Stimulated activated naive CD4-positive, alpha-beta T cell (primary cell): ENCODE data around the gene SH2B2.
"Not testable (repeated sequence)": the region's sequence is repeated elsewhere in the genome, so short reads cannot be mapped to it uniquely, and the experiment has no call there.

Source experiments
- DNase-seq, 6 experiments: peaks; one replicate each; lab custom pipeline; 2025; lab: John Stamatoyannopoulos, UW

SH2B2 gene

DNA sequence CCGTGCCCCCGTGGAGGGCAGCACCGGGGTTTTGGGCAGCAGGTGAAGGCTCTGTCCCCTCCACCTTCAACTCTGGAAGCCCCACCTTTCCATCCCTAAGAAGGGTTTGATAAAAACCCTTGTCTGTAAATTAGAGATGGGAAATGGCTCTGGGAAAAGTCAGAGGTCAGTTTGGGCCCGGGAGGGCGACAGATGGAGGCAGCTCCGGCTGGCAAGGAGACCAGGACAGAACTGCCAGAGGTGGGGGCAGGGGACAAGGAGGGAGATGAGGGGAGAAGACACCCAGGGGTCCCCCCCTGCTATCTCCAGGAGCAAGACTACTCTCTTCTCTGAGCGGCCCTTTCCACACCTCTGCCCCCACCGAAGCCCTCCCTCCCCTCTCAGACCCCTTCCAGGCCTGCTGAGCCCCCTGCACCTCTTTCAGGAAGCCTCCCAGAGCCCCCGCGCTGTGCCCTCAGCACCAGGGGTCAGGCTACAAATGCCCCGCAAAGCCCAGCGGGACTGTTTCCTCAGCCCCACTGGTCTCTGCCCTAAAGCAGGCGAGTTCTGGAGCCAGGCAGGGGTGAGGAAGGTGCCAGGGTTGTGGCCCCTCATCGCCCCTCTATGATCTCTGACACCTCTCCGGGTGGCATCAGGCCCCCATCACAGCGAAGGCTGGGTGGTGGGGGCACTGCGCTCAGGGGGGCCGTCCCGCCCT is 980 bp upstream of the SH2B2 start:
- peak in 2 of 6 experiments; percentile 35 to 58 for DNase-seq

DNA sequence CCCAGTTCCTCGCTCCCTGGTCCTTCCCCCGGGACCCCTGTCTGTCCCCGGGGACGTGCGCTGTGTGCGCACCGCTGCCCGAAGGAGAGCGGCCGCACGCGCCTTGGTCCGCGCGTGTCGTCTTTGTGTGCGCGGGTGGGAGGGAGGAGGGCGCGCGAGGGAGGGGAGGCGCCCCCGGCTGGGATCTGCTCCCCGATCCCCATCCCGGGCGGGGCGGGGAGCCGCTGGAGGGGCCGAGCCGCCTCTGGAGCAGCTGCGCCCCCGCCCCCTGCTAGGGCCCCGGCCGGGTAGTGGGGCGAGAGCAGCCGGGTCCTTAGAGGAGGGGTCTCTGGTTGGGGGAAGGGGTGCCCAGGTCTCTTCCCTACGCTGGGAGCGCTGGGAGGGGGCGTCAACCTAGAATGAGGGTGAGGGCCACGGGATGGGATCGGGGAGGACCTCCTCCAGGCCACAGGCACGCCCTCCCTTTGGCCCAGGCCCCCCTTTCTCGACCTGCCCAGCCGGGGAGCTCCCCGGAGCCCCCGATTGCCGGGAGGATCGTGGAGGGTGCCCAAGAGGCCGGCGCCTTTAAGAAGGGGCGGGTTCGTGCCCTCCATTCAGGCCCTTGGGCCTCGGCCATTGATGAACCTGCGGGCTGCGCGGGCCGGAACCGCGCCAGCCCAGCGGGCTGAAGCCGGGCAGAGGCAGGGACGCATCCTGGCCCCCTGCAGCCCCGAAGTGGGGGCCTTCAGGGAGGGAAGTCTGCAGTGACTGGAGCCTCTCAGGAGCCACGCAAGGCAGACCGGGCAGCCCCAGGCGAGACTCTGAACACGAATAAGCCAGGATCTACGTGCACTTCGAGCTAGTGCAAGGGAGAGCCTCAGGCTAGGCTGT is 678 bp downstream of the SH2B2 start:
- peak in 3 of 6 experiments; percentile 11 to 31 (median 27) for DNase-seq

DNA sequence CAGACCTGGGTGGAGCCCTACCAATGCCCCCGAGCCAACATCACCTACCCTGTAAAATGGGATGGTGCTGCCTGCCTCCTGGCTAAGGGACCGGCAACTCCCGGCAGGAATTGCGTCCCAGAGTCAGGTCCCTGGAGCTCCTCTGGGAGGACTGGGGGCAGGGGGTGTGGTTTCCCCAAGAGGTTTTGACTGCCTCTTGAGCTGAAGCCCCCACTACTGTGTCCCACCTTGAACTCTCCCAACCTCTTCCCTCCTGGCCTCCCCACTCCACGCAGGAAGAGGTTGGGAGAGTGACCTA is 1.3 kb downstream of the SH2B2 start:
- no peak for DNase-seq

DNA sequence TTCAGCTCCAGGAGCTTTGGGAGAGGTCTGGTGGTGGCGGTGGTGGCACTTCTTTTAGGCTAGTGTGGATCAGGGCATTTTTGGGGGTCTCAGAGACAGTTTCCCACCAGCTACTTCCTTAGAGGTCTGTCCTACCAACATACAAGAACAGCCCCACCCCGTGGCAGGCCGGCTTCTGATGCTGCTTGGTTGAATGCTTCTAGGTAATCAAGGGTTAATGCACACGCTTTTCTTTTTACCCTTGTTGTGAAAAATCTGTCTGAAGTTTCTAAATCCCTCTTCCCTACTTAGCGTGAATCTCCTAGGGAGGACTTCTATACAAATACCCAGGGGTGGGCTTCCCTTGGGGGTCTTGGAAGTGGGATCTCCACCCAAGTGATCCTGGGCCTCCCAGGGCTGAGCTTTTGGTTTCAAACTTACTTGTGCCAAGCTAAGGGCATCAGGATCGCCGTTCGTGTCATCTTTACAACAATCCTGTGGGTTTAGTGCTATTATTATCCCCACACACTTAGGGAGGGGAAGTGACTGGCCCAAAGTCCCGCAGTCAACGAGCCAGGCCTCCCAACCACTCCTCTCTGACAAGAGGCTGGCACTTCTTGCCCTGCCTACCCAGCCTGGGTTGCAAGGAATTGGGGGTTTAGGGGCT is 1.7 kb downstream of the SH2B2 start:
- no peak for DNase-seq

DNA sequence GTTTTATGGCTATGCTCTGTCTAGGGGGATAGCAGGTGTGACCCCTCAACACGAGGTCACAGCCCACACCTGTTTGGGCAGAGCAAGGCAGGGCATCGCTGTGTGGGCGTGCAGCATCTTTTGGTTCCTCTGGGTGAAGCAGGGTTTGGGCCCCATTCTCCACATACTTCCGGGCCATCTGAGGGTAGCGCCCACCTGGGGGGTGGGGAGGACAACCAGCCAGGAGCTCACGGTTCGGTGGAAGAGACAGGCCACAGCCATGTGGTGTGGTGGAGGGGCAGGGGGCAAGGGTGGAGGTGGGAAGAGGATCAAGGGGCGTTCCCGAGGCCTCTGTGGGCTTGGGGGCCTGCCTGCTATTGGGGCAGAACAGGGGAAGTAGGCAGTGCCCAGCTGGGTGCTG is 2.4 kb downstream of the SH2B2 start:
- no peak for DNase-seq

DNA sequence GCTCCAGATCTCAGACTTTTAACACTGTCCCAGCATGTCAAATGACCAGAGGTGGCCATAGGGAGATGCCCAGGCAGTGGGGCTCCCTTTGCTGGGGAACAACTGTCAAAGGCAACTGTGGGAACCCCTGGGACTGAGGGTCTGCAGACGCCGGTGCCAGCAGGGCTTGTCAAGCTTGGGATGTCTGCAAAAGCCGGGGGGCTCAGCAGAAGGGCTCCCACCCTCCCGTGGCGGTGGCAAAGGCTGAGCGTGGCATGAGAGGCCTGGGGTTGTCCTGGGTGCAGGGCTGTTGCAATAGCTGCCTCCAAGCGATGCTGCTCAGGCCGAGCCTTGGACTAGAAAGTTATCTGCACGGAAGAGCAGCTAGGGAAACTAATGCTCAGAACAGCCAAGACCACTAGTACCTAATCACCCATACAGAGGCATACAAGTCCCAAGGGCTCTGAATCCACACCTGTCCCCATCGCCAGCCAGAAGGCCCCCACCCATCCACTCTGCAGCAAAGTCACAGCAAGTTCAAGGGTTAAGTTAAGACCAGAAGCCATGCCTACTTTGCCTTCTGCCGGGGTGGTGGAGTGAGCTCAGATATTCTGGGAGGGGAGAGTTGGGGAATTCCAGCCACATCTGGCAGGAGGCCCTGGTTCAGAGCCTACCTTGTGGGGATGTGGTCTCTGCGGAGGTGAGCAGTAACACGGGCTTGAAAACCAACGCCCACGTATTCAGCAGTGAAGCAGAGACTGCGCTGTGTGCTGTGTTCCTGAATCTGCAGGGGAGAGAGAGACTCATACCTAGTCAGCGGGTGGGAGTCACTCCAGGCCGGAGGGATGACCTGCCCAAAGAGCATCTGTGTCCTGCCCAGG is 4.6 kb downstream of the SH2B2 start:
- peak in 3 of 6 experiments; percentile 15 to 19 (median 16) for DNase-seq

DNA sequence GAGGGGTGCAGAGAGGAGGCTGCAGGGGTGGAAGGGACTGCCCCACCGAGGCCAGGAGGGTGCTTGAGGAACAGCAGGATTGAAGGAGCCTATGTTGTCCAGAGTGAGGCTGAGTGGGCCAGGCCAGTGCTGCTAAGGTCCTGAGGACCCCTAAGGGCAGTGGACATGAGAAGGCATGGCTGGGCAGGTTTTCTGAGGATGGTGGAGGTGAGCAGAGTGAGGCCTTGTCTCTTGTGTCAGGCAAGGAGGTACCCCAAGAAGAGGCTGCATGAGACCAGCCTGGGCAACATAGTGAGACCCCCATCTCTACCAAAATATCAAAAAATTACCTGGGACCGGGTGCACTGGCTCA is 5.2 kb downstream of the SH2B2 start:
- DNase-seq, result no peak

DNA sequence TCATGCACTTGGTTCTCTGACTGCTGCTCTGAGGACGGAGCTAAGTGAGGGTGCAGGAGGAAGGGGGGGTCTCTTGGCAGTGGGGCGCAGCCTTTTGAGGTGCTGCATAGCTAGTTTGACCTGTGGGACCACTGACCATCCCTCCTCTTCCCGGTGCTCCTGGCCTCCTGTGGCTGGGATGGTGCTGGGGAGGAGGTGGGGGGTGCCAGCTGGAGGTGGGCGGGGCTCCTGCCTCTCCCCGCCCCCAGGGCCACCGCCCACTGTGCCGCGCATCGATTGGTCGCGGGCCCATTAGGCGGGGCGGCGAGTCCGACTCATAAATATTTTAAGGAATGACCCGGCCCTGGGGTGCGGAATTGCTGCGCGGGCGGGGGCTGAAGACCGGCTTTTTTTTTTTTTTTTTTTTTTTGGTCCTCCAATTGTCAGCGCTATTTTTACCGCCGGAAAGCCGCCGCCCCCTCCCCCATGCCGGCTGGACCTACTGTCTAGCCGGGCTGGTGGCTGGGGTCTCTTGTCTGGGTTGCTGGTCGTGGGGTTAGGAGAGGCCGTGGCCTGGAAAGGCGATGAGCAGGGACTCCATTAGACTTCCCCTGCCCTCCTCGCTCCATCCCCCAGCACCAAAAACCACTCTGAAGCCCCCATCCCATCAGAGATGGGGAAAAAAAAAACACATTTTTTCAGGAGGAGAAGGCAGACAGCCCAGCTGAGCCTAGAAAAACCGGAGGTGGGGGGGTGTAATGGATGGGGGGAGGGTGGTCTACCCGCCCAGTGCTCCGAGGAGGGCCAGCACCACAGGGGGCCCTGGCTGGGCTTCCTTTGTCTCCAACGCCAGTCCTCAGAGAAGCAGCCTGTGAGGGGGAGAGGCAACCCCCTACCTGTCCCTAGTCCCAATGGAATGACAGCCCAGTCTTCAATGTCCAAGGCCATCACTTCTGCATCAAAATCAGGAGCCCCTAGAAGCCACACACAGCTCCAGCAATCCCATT is 6.4 kb downstream of the SH2B2 start:
- DNase-seq, result no peak

DNA sequence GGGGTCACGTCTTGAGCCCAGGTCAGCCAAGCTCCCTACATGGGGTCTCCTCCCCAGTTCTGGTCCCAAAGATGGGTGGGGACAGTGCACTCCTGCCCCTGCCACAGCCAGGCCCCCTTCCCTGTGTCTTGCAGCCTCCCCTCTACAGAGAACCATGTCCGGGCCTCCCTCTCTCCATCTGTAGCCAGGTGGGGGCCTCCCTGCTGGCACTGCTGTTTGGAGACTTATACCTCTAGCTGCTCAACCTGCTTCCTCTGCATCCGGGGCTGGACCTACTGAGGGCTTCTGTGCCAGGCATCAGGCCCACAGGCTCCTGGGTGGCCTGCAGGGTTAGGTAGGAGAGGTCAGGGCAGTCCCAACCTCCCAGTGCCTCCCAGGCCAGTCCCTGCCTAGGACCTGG is 7.9 kb downstream of the SH2B2 start:
- DNase-seq, result no peak

DNA sequence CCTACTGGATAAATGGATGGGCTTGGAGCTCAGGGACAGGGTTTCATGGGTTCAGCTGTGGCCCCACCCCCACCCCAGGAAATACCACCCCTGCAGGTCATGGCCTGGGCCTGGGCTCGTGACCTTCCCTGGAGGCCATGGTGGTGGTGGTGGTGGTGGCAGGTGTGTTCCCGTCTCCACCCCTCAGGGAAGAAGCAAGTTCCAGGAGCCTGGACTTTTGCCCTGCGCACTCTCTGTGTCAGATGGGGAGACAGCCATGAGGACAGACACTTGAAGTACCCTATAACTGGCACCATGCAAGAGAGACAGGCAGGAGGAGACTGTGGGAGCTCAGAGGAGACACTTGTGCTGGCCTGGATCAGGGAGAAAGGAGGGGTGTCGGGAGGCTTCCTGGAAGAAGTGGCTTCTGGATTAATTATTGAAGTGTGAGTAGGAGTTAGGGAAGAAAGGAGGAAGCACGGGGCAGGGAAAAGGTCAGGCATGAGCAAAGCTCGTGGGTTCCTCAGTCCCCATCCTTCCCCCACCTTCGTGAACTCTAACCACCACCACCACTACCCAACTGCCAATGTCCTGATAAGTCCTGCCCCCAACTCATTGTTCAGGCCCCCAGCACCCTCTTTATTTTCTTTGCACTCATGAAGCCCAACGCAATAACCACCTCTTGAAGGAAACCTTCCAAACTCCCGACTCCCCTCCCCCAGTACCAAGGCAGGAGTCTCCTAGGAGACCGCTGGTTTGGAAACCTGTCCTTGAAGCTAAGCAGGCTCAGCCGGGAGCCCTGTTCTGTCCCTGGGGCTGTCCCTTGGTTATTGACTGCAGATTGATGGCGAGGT is 8.9 kb downstream of the SH2B2 start:
- no peak for DNase-seq

DNA sequence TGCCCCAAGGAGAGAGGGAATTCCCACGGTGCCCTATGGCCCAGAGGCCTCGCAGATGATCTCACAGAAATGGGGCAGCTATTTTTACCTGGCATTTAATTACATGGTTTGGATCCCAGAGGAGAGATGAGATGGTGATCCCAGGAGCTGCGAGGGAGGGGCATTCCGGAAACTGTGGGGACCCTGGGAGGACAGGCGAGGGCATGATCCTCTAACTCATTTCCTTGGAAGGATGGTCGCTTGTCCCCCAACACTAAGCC is 9.4 kb downstream of the SH2B2 start:
- DNase-seq, result no peak

DNA sequence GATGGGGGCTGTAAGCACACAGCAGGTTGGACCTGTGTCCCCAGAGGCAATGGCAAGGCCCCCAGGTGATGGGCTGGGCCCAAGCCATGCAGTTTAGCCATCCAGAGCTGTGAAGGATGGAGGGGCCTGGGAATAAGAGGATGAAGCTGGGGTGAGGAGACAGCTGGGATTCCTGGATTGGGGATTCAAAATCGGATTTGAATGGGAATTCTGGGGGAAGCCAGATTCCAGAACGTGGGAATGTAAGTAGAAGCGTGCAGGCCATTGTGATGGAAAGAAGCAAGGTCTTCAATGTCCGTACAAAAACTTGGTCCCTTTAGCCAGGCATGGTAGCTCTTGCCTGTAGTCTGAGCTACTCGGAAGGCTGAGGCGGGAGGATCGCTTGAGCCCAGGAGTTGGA is 9.8 kb downstream of the SH2B2 start:
- no peak for DNase-seq

DNA sequence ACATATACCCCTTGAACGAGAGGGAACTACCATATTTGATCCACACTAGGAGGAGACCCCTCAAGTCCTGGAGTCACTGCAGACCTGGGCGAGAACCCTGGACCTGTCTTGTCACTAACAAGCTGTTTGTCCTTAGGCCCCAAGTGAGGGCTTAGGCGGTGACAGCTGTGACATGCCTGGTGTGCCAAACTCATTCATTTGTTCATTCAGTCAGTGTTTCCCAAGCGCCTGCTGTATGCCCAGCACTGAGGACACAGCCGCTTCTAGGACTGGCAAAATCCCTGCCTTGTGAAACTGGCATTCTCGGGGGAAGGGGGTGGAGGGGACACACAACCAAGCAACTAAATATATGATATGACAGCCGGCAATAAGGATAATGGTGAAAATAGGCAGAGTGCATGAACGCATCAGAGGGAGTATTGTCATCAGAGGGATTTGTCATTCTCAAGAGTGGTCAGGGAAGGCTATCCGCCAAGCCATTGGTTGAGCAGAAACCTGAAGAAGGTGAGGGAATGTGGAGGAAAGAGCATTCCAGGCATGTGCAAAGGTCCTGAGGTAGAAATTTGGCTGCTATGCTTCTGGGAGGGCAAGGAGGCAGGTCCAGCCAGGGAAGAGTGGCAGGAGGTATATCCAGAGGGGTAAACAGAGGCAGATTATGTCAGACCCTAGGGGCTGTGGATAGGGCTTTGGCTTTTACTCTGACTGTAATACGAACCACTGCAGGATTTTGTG is 11.0 kb downstream of the SH2B2 start:
- no peak for DNase-seq

DNA sequence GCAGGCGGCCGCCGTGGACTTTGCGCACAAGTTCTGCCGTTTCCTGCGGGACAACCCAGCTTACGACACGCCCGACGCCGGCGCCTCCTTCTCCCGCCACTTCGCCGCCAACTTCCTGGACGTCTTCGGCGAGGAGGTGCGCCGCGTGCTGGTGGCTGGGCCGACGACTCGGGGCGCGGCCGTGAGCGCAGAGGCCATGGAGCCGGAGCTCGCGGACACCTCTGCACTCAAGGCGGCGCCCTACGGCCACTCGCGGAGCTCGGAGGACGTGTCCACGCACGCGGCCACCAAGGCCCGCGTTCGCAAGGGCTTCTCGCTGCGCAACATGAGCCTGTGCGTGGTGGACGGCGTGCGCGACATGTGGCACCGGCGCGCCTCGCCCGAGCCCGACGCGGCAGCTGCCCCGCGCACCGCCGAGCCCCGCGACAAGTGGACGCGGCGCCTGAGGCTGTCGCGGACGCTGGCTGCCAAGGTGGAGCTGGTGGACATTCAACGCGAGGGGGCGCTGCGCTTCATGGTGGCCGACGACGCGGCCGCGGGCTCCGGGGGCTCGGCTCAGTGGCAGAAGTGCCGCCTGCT is 14.1 kb downstream of the SH2B2 start:
- no peak for DNase-seq

DNA sequence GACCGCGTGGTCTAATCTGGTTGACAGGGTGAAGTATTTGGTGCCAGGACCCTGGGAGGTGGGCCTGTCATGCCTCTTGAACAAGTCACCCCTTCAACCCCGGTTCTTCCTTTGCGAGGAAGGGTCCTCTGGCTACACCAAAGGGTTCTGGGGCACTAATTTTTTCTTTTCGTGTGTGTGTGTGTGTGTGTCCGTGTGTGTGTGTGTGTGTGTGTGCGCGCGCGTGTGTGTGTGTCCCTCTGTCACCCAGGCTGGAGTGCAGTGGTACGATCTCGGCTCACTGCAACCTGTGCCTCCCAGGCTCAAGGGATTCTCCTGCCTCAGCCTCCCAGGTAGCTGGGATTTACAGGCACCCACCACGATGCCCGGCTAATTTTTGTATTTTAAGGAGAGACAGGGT is 14.7 kb downstream of the SH2B2 start:
- not testable (repeated sequence) for DNase-seq

DNA sequence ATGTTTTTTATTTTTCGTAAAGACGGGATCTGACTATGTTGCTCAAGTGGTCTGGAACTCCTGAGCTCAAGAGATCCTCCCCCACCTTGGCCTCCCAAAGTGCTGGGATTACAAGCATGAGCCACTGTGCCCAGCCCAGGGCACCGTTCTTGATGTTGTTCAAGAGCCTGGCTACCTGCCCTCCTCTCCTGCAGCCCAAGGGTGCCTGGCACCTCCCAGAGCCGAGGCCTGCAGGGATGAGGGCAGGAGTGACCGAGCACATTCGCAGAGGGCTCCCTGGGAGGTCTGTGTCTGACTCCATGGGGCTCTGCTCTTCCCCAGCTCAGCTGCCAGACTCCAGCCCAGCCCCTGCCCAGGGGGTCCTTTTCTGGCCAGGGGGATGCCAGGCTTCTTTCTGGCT is 15.4 kb downstream of the SH2B2 start:
- DNase-seq, result no peak

DNA sequence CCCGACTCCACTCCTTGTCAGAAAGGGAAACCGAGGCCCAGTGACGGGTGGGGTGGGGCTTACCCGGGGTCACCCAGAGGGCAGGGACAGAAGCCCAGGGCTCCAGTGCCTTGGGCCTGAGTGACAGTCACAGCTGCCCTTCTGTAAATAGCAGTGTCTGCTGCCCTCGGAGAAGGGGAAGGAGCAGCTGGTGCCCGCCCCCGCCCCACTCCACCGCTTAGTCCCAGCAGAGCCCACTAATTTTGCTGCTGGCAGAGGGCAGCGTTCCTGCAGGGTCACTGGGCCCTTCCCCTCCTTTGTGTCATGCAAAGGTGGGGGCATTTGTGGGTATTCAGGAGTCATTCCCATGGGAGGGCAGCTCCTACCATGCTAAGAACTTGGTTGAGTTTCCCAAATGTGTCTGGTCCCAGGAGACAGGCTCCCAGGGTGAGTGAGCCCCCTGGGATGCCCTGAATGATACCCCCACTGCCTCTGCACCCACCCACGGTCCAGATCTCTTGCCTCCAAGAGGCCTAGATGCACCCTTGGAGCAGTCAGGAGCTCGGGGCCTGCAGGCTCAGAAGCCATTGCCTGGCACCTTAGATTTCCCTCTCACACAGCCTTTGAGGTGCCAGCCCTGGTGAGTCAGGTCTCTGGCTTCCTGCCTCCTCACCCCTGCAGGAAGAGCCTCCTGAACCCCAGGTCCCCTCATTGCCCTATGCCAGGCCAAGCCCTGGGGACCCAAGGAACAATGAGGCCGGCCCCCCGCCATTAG is 17.2 kb downstream of the SH2B2 start:
- DNase-seq, result no peak

DNA sequence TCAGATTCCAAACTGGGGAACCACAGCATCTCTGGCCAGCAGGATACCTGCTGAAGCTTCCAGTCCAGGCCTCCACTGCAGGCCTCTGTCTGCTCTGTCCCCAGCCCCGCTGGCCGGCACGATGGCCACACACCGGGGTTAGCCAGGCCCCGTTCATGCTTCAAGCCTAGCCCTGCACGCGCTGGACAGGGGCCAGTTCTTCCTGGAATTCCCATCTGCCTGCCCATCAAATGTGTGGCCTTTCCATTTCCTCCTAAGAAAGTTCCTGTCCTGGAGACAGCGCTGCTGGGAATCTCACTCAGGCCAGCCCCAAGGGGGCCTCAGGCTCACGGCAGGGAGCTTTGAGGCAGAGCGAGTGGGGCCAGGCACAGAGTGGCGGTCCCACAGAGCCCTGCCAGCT is 18.0 kb downstream of the SH2B2 start:
- no peak for DNase-seq
